Measurements from ENCODE around the gene AMMECR1.

Gene AMMECR1

GRCh38 chrX:110224926-110225617 is 92.8 kb downstream of the AMMECR1 start:
- no peak for TF ChIP-seq ZFX (IDR thresholded peaks at IDR 0.05; ENCODE audit: borderline replicate concordance)
- TF ChIP-seq CTCF (IDR thresholded peaks at IDR 0.05): no peak
- H3K27ac ChIP-seq: no peak overlapping the region

- TF ChIP-seq ZFX (IDR thresholded peaks at IDR 0.05; ENCODE audit: borderline replicate concordance) (no peak), CTCF (IDR thresholded peaks at IDR 0.05) (no peak)
- H3K27ac ChIP-seq: no peak overlapping the region
These were observed 95.2 kb downstream of the AMMECR1 start for GRCh38 chrX:110222497-110223257.

- H3K27ac ChIP-seq: no peak overlapping the region
- TF ChIP-seq ZFX (IDR thresholded peaks at IDR 0.05; ENCODE audit: borderline replicate concordance) (no peak), CTCF (IDR thresholded peaks at IDR 0.05) (no peak)
These were observed 98.0 kb downstream of the AMMECR1 start for GRCh38 chrX:110219920-110220319.

- no peak overlapping the region for H3K27ac ChIP-seq
- TF ChIP-seq CTCF (IDR thresholded peaks at IDR 0.05): no peak
- TF ChIP-seq ZFX (IDR thresholded peaks at IDR 0.05; ENCODE audit: borderline replicate concordance): no peak
These were observed 99.3 kb downstream of the AMMECR1 start for GRCh38 chrX:110218591-110218990.

GRCh38 chrX:110216027-110216426 is 101.9 kb downstream of the AMMECR1 start:
- no peak overlapping the region for H3K27ac ChIP-seq
- TF ChIP-seq ZFX (IDR thresholded peaks at IDR 0.05; ENCODE audit: borderline replicate concordance): no peak
- TF ChIP-seq CTCF (IDR thresholded peaks at IDR 0.05): no peak

GRCh38 chrX:110215411-110215810 is 102.5 kb downstream of the AMMECR1 start:
- no peak overlapping the region for H3K27ac ChIP-seq
- TF ChIP-seq ZFX (IDR thresholded peaks at IDR 0.05; ENCODE audit: borderline replicate concordance): no peak

- no peak for TF ChIP-seq CTCF (IDR thresholded peaks at IDR 0.05)
- TF ChIP-seq ZFX (IDR thresholded peaks at IDR 0.05; ENCODE audit: borderline replicate concordance): no peak
- no peak overlapping the region for H3K27ac ChIP-seq
These were observed 103.2 kb downstream of the AMMECR1 start for GRCh38 chrX:110214684-110215083.
